ENCODE results near the gene TBC1D24.

- no peak for TF ChIP-seq CTCF (IDR thresholded peaks at IDR 0.05)
- no peak for TF ChIP-seq EP300 (IDR thresholded peaks at IDR 0.05; ENCODE audit: low read depth)
- TF ChIP-seq POLR2A (IDR thresholded peaks at IDR 0.05): no peak
- no peak for TF ChIP-seq POLR2AphosphoS5 (IDR thresholded peaks at IDR 0.05)
Observed at GRCh38 chr16:2530629-2531318, 55.8 kb downstream of the TBC1D24 start.
